ENCODE measurements around the gene POLR3H.

POLR3H gene

GRCh38 chr22:41481925-41482318 lies 62.3 kb downstream of the POLR3H start:
- Histone ChIP-seq H3K4me3 (replicated peaks; ENCODE audit: low read depth, low read length) (no peak overlapping the region), H3K27me3 (replicated peaks; ENCODE audit: control insufficient read depth, insufficient read depth, low read length) (no peaks in the 10 kb centered on the region), H3K36me3 (ENCODE audit: control insufficient read depth, insufficient read depth, low read length) (no peaks in the 10 kb centered on the region; the same call in 1 of the 2 replicates)
- no peak for DNase-seq (ENCODE audit: extremely low read depth, insufficient read length)
- no peak for TF ChIP-seq CTCF (IDR thresholded peaks at IDR 0.05; ENCODE audit: insufficient read depth, low read length, poor library complexity, severe bottlenecking)

- H3K4me3 ChIP-seq (replicated peaks; ENCODE audit: low read depth, low read length), result no peak overlapping the region
- no peak for TF ChIP-seq CTCF (IDR thresholded peaks at IDR 0.05; ENCODE audit: insufficient read depth, low read length, poor library complexity, severe bottlenecking)
- no peak for DNase-seq (ENCODE audit: extremely low read depth, insufficient read length)
- no peaks in the 10 kb centered on the region; the same call in 1 of the 2 replicates for H3K36me3 ChIP-seq (ENCODE audit: control insufficient read depth, insufficient read depth, low read length)
- no peaks in the 10 kb centered on the region for H3K27me3 ChIP-seq (replicated peaks; ENCODE audit: control insufficient read depth, insufficient read depth, low read length)
Measured at GRCh38 chr22:41481131-41481830, 63.0 kb downstream of the POLR3H start.

GRCh38 chr22:41480397-41480735 lies 63.9 kb downstream of the POLR3H start:
- Histone ChIP-seq H3K36me3 (ENCODE audit: control insufficient read depth, insufficient read depth, low read length) (no peaks in the 10 kb centered on the region; the same call in 1 of the 2 replicates), H3K27me3 (replicated peaks; ENCODE audit: control insufficient read depth, insufficient read depth, low read length) (no peaks in the 10 kb centered on the region), H3K4me3 (replicated peaks; ENCODE audit: low read depth, low read length) (no peak overlapping the region)
- TF ChIP-seq CTCF (IDR thresholded peaks at IDR 0.05; ENCODE audit: insufficient read depth, low read length, poor library complexity, severe bottlenecking), result no peak
- DNase-seq (ENCODE audit: extremely low read depth, insufficient read length), result no peak

GRCh38 chr22:41479671-41480396 lies 64.4 kb downstream of the POLR3H start:
- H3K36me3 ChIP-seq (ENCODE audit: control insufficient read depth, insufficient read depth, low read length), result no peaks in the 10 kb centered on the region; the same call in 1 of the 2 replicates
- no peak for TF ChIP-seq CTCF (IDR thresholded peaks at IDR 0.05; ENCODE audit: insufficient read depth, low read length, poor library complexity, severe bottlenecking)
- no peak for DNase-seq (ENCODE audit: extremely low read depth, insufficient read length)
- no peaks in the 10 kb centered on the region for H3K27me3 ChIP-seq (replicated peaks; ENCODE audit: control insufficient read depth, insufficient read depth, low read length)
- H3K4me3 ChIP-seq (replicated peaks; ENCODE audit: low read depth, low read length), result no peak overlapping the region

GRCh38 chr22:41478891-41479521 lies 65.3 kb downstream of the POLR3H start:
- Histone ChIP-seq H3K4me3 (replicated peaks; ENCODE audit: low read depth, low read length) (no peak overlapping the region), H3K27me3 (replicated peaks; ENCODE audit: control insufficient read depth, insufficient read depth, low read length) (no peaks in the 10 kb centered on the region), H3K36me3 (ENCODE audit: control insufficient read depth, insufficient read depth, low read length) (no peaks in the 10 kb centered on the region; the same call in 1 of the 2 replicates)
- peak; percentile 39 for DNase-seq (ENCODE audit: extremely low read depth, insufficient read length)
- no peak for TF ChIP-seq CTCF (IDR thresholded peaks at IDR 0.05; ENCODE audit: insufficient read depth, low read length, poor library complexity, severe bottlenecking)
